WI38 (cell line): Measurements from ENCODE around the gene FOXQ1.

Source experiments
- H3K4me3 ChIP-seq: 2 replicates; pipeline ENCODE4 v1.5.1; 2011; ENCODE audit warnings: low read depth, mild to moderate bottlenecking, control low read depth, low read length
- CTCF ChIP-seq: IDR thresholded peaks from 2 replicates; pipeline ENCODE4 v1.5.1; 2012; ENCODE audit warnings: low read depth, mild to moderate bottlenecking, control low read depth, low read length

The FOXQ1 gene

GRCh38 chr6:1321738-1322137, 9.8 kb downstream of the FOXQ1 start:
- H3K4me3 ChIP-seq: no peak overlapping the region
- no peak for TF ChIP-seq CTCF

- H3K4me3 ChIP-seq: no peak overlapping the region
- no peak for TF ChIP-seq CTCF
Observed at GRCh38 chr6:1322156-1322555, 10.3 kb downstream of the FOXQ1 start.

DNA sequence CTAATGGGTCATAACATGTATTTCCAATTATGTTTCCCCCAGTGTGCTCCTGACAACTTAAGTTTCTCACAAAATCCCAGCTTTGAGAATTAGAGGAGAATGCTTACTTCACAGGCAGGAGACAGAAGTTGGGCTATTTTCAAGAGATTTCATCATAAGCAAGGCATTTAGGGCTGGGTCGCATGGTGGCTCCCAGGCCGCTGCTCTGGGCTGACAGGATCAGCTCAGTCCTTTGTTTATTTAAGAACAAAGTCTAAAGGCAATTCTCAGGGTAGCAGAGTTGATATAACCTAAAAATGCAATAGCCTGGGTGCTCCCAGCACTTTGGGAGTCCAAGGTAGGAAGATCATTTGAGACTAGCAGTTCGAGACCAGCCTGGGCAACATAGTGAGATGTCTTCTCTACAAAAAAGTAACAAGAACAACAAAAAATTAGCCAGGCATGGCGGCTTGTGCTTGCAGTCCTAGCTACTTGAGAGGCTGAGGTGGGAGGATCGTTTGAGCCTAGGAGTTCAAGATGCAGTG, 10.9 kb downstream of the FOXQ1 start:
- H3K4me3 ChIP-seq: no peak overlapping the region
- no peak for TF ChIP-seq CTCF

GRCh38 chr6:1324936-1325335, 13.0 kb downstream of the FOXQ1 start:
- H3K4me3 ChIP-seq: no peak overlapping the region
- TF ChIP-seq CTCF: no peak

GRCh38 chr6:1325461-1326309, 13.8 kb downstream of the FOXQ1 start:
- no peak for TF ChIP-seq CTCF
- H3K4me3 ChIP-seq: peak overlapping the region; percentile 13; the same call in 1 of the 2 replicates

DNA sequence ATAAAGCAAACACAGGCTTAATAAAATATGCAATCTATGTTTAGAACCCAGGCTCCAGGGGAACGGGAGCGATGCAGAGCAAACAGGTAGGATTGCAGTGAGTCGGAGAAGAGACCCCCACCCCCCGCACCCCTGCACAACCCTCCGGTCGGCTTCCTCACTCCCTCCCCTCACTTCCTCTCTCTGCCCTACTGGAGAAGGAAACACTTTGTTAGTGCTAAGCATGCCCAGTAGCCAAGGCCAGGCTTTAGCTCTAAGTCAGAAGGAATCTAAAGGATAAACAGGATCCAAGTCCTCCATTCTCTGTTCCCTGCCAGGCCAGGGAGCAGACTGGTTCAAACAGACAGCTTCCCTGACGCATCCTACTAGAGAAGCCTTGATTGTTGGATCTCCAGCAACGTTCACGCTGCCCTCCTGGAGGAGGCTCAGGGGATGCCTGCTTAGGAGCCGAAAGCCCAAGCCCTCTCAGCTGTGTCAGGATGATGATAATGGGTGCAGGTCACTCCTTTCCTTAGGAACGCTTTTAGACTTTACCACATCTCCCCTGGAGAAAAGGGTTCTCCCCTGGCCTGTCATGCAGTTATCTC, 14.7 kb downstream of the FOXQ1 start:
- H3K4me3 ChIP-seq: no peak overlapping the region; the same call in 1 of the 2 replicates

More for the DNA sequence above, 14.7 kb downstream of the FOXQ1 start:
- no peak for TF ChIP-seq CTCF
